NK-92 (cell line): ENCODE results near the gene RTN4RL1.
"Not testable (repeated sequence)": the region's sequence is repeated elsewhere in the genome, so short reads cannot be mapped to it uniquely, and the experiment has no call there.

Experiments used
- DNase-seq: peaks from one replicate; lab custom pipeline; 2025; ENCODE audit not compliant: unreplicated experiment; lab: John Stamatoyannopoulos, UW

Gene RTN4RL1

DNA sequence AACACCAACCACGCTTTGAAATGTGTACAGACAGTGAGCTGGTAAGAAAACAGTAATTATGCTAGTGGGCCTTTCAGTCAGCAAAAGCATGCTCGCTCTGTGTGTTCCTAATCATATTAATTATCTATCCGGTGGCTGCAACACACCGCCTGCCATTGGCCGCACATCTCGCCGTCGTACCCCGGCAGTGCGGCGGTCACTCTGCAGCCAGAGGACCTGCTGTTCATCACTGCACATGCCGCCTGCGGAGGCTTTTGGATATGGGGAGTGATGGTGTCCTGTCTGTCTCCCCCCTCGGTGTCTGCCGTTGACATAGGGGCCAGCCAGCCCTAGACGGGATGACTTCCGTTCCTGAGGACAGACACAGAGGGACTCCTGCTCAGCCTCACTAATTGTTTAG, 126.8 kb downstream of the RTN4RL1 start:
- DNase-seq = no peak

DNA sequence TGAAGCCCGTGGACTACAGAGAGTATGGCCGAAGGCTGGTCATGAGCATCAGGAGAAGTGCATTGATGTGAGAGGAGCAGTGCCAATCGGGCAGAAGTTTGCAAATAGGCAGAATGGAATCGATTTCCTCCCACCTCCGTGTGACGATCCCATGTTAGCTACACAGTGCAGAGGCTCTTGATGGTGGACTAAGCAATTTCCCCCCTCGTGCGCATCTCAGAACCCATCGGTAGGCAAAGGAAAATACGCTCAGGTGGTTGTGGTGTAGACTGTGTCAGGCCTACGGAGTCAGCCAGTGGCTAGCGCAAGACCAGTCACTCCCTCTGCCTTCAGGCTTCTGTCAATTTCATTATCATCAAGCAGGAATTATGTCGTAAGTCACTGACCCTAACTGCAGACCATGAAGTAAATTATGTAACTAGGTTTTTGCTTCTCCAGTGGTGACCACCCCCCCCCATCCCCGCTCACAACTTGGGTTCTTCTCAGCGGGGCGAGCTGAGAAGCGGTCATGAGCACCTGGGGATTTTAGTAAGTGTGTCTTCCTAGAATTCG, 128.0 kb downstream of the RTN4RL1 start:
- no peak for DNase-seq

DNA sequence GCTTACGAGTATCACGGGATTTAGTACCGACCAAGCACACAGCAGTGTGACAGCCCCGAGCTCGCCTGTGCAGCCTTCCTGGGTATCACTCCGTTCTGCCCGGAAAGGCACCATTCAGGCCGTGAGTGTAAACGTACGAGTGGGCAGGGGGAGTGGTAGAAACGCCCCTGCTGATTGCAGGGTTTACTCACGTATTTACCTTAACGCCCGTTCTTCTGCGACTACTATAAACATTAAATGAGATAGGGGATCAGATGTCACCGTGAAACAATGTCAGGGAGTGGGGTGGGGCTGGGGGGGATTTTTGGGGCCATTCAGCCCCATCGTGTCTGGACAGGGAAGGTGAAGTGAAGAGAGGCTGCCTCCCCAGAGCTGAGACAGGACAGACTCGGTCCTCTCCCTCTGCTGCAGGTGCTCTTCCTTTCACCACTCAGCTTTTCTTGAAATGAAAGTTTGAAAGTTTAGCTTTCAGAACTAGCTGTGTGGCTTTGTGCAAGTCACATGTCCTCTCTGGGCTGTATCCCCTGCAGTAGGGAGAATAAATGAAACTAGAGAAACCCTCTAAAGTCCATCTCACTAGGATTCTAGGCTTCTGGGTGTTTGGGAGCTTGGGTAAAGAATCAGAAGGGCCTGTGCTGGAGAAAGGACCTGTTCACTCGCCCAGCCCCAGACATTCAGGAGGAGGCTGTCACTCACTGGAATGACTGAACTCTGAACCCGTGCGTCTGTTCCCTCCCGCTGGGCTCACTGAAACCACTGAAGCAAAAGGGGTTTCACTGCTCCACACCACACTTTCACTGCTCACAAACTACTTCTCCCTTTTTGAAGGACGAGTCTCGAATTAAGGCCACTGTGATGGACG, 128.7 kb downstream of the RTN4RL1 start:
- no peak for DNase-seq

DNA sequence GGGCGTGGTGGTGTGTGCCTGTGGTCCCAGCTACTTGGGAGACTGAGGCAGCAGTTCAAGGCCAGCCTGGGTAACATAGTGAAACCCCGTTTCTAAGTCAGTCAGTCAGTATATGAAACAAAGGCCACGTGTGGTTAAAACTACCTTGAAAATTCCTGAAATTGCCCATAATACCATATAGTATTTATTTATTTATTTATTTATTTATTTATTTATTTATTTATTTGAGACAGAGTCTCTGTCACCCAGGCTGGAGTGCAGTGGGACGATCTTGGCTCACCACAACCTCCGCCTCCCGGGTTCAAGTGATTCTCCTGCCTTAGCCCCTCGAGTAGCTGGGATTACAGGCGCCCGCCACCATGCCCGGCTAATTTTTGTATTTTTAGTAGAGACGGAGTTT, 129.7 kb downstream of the RTN4RL1 start:
- not testable (repeated sequence) for DNase-seq

DNA sequence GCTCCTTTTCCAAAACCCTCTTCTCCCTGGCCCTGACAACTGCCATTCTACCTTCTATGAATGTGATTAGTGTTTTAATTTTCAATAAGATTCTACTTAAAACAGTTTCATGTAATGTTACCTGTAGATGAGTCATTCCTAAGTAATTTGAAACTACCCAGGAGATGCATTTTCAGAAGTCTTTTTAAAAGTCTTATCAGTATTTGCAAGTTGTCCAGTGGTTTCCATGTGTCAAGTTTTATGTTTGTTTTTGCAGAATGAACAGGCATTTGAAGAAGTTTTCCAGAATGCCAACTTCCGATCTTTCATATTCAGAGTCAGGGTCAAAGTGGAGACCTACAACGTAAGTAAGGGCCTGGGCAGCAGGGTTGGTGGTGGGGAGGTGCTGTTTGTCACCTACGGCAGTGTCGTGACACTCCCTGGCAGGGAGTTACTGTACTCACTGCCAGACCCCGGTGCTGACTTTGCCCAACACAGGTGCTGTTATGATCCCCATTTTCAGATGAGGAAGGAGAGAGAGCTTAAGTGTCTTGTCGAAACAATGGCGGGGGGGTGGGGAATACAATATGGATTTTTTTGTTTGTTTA, 130.3 kb downstream of the RTN4RL1 start:
- DNase-seq = no peak

DNA sequence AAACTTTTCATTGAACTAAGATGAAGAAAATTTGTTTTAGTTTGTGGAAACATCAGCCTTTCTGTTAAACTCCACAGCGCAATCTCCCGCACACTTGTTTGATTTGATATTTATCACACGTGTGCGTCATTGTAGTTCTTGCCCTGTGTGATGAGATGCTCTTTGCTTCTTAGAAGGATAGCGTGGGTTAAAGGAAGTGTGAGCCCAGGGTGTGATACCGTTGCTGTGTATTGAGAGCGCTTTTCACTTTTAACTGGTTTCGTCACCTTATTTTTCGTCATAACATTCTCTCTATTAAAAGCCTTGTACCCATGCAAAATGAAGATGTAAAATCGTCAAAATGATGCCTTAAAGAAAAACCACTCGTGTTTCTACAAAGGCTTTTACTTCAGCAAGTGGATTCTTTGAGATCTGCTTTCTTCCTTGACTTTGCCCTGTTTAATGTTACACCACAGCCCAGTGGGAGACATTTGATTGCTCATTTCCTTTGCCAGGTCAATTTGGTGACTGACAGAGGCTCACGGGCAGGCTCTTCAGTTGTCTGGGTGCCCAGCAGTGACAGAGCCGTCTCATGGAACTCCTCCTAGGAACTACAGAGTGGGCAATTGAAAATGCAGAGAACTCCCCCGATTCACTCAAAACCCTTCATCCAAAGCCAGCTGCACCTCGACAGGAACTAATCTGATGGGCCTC, 134.2 kb downstream of the RTN4RL1 start:
- DNase-seq = no peak

DNA sequence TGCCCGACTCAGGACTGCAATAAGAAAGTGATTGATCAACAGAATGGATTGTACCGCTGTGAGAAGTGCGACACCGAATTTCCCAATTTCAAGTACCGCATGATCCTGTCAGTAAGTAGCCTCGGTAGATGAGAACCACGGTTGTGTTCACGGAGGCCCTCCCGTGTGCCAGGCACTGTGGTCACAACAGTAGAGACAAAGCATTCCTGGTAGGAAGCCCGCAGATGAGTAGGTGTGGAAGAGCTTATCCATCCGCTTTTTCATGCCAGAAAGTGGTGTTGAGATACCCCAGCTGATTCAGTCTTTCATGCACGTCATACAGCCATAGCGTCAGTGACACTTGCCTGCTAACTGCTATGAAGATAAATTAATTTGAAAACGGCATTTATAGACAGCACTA, 136.4 kb downstream of the RTN4RL1 start:
- no peak for DNase-seq
